ENCODE data around the gene TNXB. TPM values are rescaled to one million over a fixed set of nuclear protein-coding genes. Genes with fewer than 3 reads are reported as not detected.

Gene TNXB
- total and polyA plus RNA-seq, 2 donors (not counting 1 experiment from before 2014, with no cell fraction given) = 8.1 to 63.9 TPM

Other genes starting within 250 kb of the TNXB start
- 100 and 109 TPM in 2 replicates for gene NEU1, start 246.5 kb downstream of the TNXB start, total RNA-seq
- 51.2 and 66.4 TPM in 2 replicates for gene NEU1, start 246.5 kb downstream of the TNXB start, polyA plus RNA-seq
- gene SLC44A4, start 230.3 kb downstream of the TNXB start, total RNA-seq = not detected in 2 replicates
- gene SLC44A4, start 230.3 kb downstream of the TNXB start, polyA plus RNA-seq = 0.02 TPM in 1 of 2 replicates, not detected in the other
- 60.1 and 63.7 TPM in 2 replicates for gene EHMT2, start 211.6 kb downstream of the TNXB start, total RNA-seq
- gene EHMT2, start 211.6 kb downstream of the TNXB start, polyA plus RNA-seq = 22.0 and 37.3 TPM in 2 replicates
- 9.5 and 13.2 TPM in 2 replicates for gene ZBTB12, start 207.3 kb downstream of the TNXB start, total RNA-seq
- gene ZBTB12, start 207.3 kb downstream of the TNXB start, polyA plus RNA-seq = 1.2 and 1.6 TPM in 2 replicates
- 16.8 and 27.2 TPM in 2 replicates for gene C2, start 181.6 kb downstream of the TNXB start, total RNA-seq
- 2.1 and 7.6 TPM in 2 replicates for gene C2, start 181.6 kb downstream of the TNXB start, polyA plus RNA-seq
- gene CFB, start 163.2 kb downstream of the TNXB start, total RNA-seq = 62.9 and 87.1 TPM in 2 replicates
- gene CFB, start 163.2 kb downstream of the TNXB start, polyA plus RNA-seq = 21.7 and 22.9 TPM in 2 replicates
- 85.5 and 111 TPM in 2 replicates for gene NELFE, start 150.4 kb downstream of the TNXB start, total RNA-seq
- gene NELFE, start 150.4 kb downstream of the TNXB start, polyA plus RNA-seq = 81.7 and 119 TPM in 2 replicates
- 56.2 and 58.0 TPM in 2 replicates for gene SKIC2, start 150.2 kb downstream of the TNXB start, total RNA-seq
- gene SKIC2, start 150.2 kb downstream of the TNXB start, polyA plus RNA-seq = 21.6 and 29.9 TPM in 2 replicates
- 11.6 and 14.0 TPM in 2 replicates for gene DXO, start 137.2 kb downstream of the TNXB start, total RNA-seq
- 9.1 and 11.8 TPM in 2 replicates for gene DXO, start 137.2 kb downstream of the TNXB start, polyA plus RNA-seq
- gene C4A, start 127.3 kb downstream of the TNXB start, total RNA-seq = 21.1 and 46.0 TPM in 2 replicates
- gene C4A, start 127.3 kb downstream of the TNXB start, polyA plus RNA-seq = 5.7 and 25.2 TPM in 2 replicates
- 19.0 and 43.9 TPM in 2 replicates for gene C4B, start 94.5 kb downstream of the TNXB start, total RNA-seq
- gene C4B, start 94.5 kb downstream of the TNXB start, polyA plus RNA-seq = 4.9 and 16.2 TPM in 2 replicates
- not detected in 2 replicates for gene CYP21A2, start 70.9 kb downstream of the TNXB start, total RNA-seq
- gene CYP21A2, start 70.9 kb downstream of the TNXB start, polyA plus RNA-seq = not detected in 2 replicates
- gene ATF6B, start 18.9 kb upstream of the TNXB start, total RNA-seq = 8.0 and 15.7 TPM in 2 replicates
- gene ATF6B, start 18.9 kb upstream of the TNXB start, polyA plus RNA-seq = 35.5 and 36.2 TPM in 2 replicates
- gene FKBPL, start 20.9 kb upstream of the TNXB start, total RNA-seq = 7.4 and 7.6 TPM in 2 replicates
- gene FKBPL, start 20.9 kb upstream of the TNXB start, polyA plus RNA-seq = 2.4 and 3.5 TPM in 2 replicates
- gene PRRT1, start 42.6 kb upstream of the TNXB start, total RNA-seq = 0.26 and 0.33 TPM in 2 replicates
- 0.61 and 0.73 TPM in 2 replicates for gene PRRT1, start 42.6 kb upstream of the TNXB start, polyA plus RNA-seq
- gene PPT2, start 44.8 kb upstream of the TNXB start, total RNA-seq = 15.9 and 37.3 TPM in 2 replicates
- gene PPT2, start 44.8 kb upstream of the TNXB start, polyA plus RNA-seq = 13.7 and 21.6 TPM in 2 replicates
- 0.99 and 1.0 TPM in 2 replicates for gene EGFL8, start 55.3 kb upstream of the TNXB start, total RNA-seq
- gene EGFL8, start 55.3 kb upstream of the TNXB start, polyA plus RNA-seq = 0.77 and 2.3 TPM in 2 replicates
- gene AGPAT1, start 66.7 kb upstream of the TNXB start, total RNA-seq = 15.9 and 22.1 TPM in 2 replicates
- 79.0 and 92.1 TPM in 2 replicates for gene AGPAT1, start 66.7 kb upstream of the TNXB start, polyA plus RNA-seq
- 22.1 and 23.9 TPM in 2 replicates for gene RNF5, start 69.1 kb upstream of the TNXB start, total RNA-seq
- 54.5 and 63.4 TPM in 2 replicates for gene RNF5, start 69.1 kb upstream of the TNXB start, polyA plus RNA-seq
- gene AGER, start 74.9 kb upstream of the TNXB start, total RNA-seq = 0.26 and 0.50 TPM in 2 replicates
- 0.78 and 0.99 TPM in 2 replicates for gene AGER, start 74.9 kb upstream of the TNXB start, polyA plus RNA-seq
- 23.6 and 35.0 TPM in 2 replicates for gene PBX2, start 80.9 kb upstream of the TNXB start, total RNA-seq
- gene PBX2, start 80.9 kb upstream of the TNXB start, polyA plus RNA-seq = 39.4 and 41.8 TPM in 2 replicates
- 1.3 and 2.3 TPM in 2 replicates for gene GPSM3, start 83.3 kb upstream of the TNXB start, total RNA-seq
- 3.9 and 7.0 TPM in 2 replicates for gene GPSM3, start 83.3 kb upstream of the TNXB start, polyA plus RNA-seq
- gene NOTCH4, start 114.7 kb upstream of the TNXB start, total RNA-seq = 0.77 and 0.99 TPM in 2 replicates
- gene NOTCH4, start 114.7 kb upstream of the TNXB start, polyA plus RNA-seq = 0.42 and 0.66 TPM in 2 replicates